Measurements from ENCODE around the gene ZNG1A. TPM values are rescaled to one million over a fixed set of nuclear protein-coding genes. Genes with fewer than 3 reads are reported as not detected.
"Not testable (repeated sequence)": the region's sequence is repeated elsewhere in the genome, so short reads cannot be mapped to it uniquely, and the experiment has no call there.

Gene ZNG1A
- total RNA-seq, 4 donors from 2014 or later = 24.3 to 50.3 (median 29.2) TPM

- H3K4me1 ChIP-seq = peaks cover 0 to 12% (median 3%) of the 10 kb centered on the region in 4 donors
- H3K27me3 ChIP-seq = no peaks in the 10 kb centered on the region
- no peaks in the 10 kb centered on the region for H3K36me3 ChIP-seq
- H3K27ac ChIP-seq = peak overlapping the region in 2 of 4 donors; percentile 1 to 27
- DNase-seq = no peak
- TF ChIP-seq POLR2A (IDR thresholded peaks at IDR 0.05) = no peak
- TF ChIP-seq CTCF (IDR thresholded peaks at IDR 0.05) = no peak
- H3K4me3 ChIP-seq = no peak overlapping the region
- no peaks in the 10 kb centered on the region for H3K9me3 ChIP-seq
These were observed 43.3 kb upstream of the ZNG1A start for GRCh38 chr9:221989-222776.

- Histone ChIP-seq H3K36me3 (no peaks in the 10 kb centered on the region), H3K9me3 (no peaks in the 10 kb centered on the region), H3K27me3 (no peaks in the 10 kb centered on the region), H3K4me1 (peaks cover 0 to 17% (median 6%) of the 10 kb centered on the region in 4 donors), H3K4me3 (no peak overlapping the region), H3K27ac (no peak overlapping the region)
- no peak for TF ChIP-seq POLR2A (IDR thresholded peaks at IDR 0.05)
- no peak for TF ChIP-seq CTCF (IDR thresholded peaks at IDR 0.05)
- DNase-seq = no peak
These were observed 41.0 kb upstream of the ZNG1A start for GRCh38 chr9:219670-220365.

- DNase-seq, H3K27ac ChIP-seq: not testable (repeated sequence)
- H3K4me1 ChIP-seq = peaks cover 0 to 17% (median 4%) of the 10 kb centered on the region in 4 donors
These were observed 40.2 kb upstream of the ZNG1A start for GRCh38 chr9:219036-219435.

GRCh38 chr9:217950-218349 lies 39.1 kb upstream of the ZNG1A start:
- Histone ChIP-seq H3K4me3 (no peak overlapping the region), H3K36me3 (no peaks in the 10 kb centered on the region), H3K9me3 (no peaks in the 10 kb centered on the region), H3K4me1 (peaks cover 0 to 17% (median 2%) of the 10 kb centered on the region in 4 donors), H3K27me3 (no peaks in the 10 kb centered on the region), H3K27ac (no peak overlapping the region)
- DNase-seq = no peak
- TF ChIP-seq CTCF (IDR thresholded peaks at IDR 0.05) (no peak), POLR2A (IDR thresholded peaks at IDR 0.05) (no peak)

More at GRCh38 chr9:219036-219435, 40.2 kb upstream of the ZNG1A start:
- H3K4me3 ChIP-seq, H3K9me3 ChIP-seq, H3K27me3 ChIP-seq, H3K36me3 ChIP-seq: not testable (repeated sequence)

- Histone ChIP-seq H3K4me1 (peaks cover 0 to 13% (median 0%) of the 10 kb centered on the region in 4 donors), H3K27ac (peak overlapping the region in 1 of 4 donors; percentile 22), H3K36me3 (no peaks in the 10 kb centered on the region), H3K9me3 (no peaks in the 10 kb centered on the region), H3K4me3 (peak overlapping the region in 1 of 4 donors; percentile 9), H3K27me3 (no peaks in the 10 kb centered on the region)
- no peak for DNase-seq
- TF ChIP-seq CTCF (IDR thresholded peaks at IDR 0.05) (no peak), POLR2A (IDR thresholded peaks at IDR 0.05) (no peak)
These were observed 38.0 kb upstream of the ZNG1A start for GRCh38 chr9:216866-217265.

- no peak for TF ChIP-seq POLR2A (IDR thresholded peaks at IDR 0.05)
- TF ChIP-seq CTCF (IDR thresholded peaks at IDR 0.05) = no peak
- Histone ChIP-seq H3K36me3 (no peaks in the 10 kb centered on the region), H3K4me1 (peaks cover 0 to 11% (median 0%) of the 10 kb centered on the region in 4 donors), H3K27me3 (no peaks in the 10 kb centered on the region), H3K9me3 (no peaks in the 10 kb centered on the region), H3K4me3 (peak overlapping the region; percentile 61 to 81 (median 70)), H3K27ac (peak overlapping the region; percentile 71 to 89 (median 80))
- no peak for DNase-seq
These were observed 36.8 kb upstream of the ZNG1A start for GRCh38 chr9:215631-216155.

All from Peyer's patch (tissue), 4 donors.